K562 (cell line): ENCODE data around the gene NINJ2. TPM values are rescaled to one million over a fixed set of nuclear protein-coding genes. Genes with fewer than 3 reads are reported as not detected.

Source experiments
- ATAC-seq: fragments of 200-7000 bp; cut with Tn5 transposase; 3 replicates; pipeline ENCODE4 v1.9.1; 2020; ENCODE audit warnings: moderate library complexity
- BruUV-seq: library from RNA; stranded (reverse); fragments of 400-500 nt; replicated peaks from 2 replicates; lab custom pipeline; 2021; lab: Mats Ljungman, UMichigan
- CTCF ChIA-PET: fragments of 300-600 bp; formaldehyde crosslinking; extraction: SDS; loops from one replicate; lab custom pipeline; 2021; ENCODE audit warnings: low intra/inter-chr PET ratio; lab: Yijun Ruan, JAX
- POLR2A ChIA-PET: fragments of 300-600, 350-650 bp; sonication (Branson Sonifier 250); formaldehyde crosslinking; extraction: SDS; loops from one replicate; lab custom pipeline; 2021; ENCODE audit warnings: antibody characterized with exemption, inconsistent platforms; lab: Yijun Ruan, JAX
- DNase-seq, 4 experiments: peaks; one replicate each; pipeline versions ENCODE4 v3.0.0 to v3.0.0-alpha.2; 2011 to 2018; ENCODE audit warnings: low spot score in 3 of 4, mixed read lengths in 3 of 4; ENCODE audit errors: extremely low read depth in 1 of 4
- FAIRE-seq: peaks from 2 replicates; lab custom pipeline; 2011; peaks lifted over from hg19 to GRCh38; lab: Jason Lieb, UNC
- H2AFZ ChIP-seq: 2 replicates; pipeline ENCODE4 v1.6.0; 2011; ENCODE audit warnings: low read depth, low read length, control low read depth, inconsistent platforms
- H3K27ac ChIP-seq: fragments of 200-600 bp; 3 replicates; pipeline ENCODE4 v1.8.0; 2011; ENCODE audit warnings: low read depth, mild to moderate bottlenecking, control low read depth, inconsistent platforms, low read length, moderate library complexity, mixed read lengths; ENCODE audit errors: extremely low read depth
- H3K27me3 ChIP-seq, 2 experiments: fragments of 300-600 bp in 1 of 2; 2 replicates in 1 of 2; 3 replicates in 1 of 2; pipeline versions ENCODE4 v1.6.0 to v1.8.0; 2011; ENCODE audit warnings: inconsistent platforms in 2 of 2, low read length in 2 of 2, mild to moderate bottlenecking in 1 of 2, mixed read lengths in 1 of 2, moderate library complexity in 1 of 2; ENCODE audit not compliant: control insufficient read depth in 2 of 2, insufficient read depth in 2 of 2
- H3K36me3 ChIP-seq: fragments of 300-600 bp; 3 replicates; pipeline ENCODE4 v1.8.0; 2011; ENCODE audit warnings: mild to moderate bottlenecking, low read length, inconsistent platforms; ENCODE audit not compliant: control insufficient read depth, insufficient read depth
- H3K4me1 ChIP-seq, 2 experiments: fragments of 200-600 bp in 1 of 2; replicated peaks in 1 of 2; 2 replicates in 1 of 2; 3 replicates in 1 of 2; pipeline versions ENCODE4 v1.5.1 to v1.8.0; 2011; ENCODE audit warnings: inconsistent platforms in 2 of 2, low read length in 2 of 2, mild to moderate bottlenecking in 1 of 2, mixed read lengths in 1 of 2, moderate library complexity in 1 of 2; ENCODE audit not compliant: control insufficient read depth in 2 of 2, insufficient read depth in 2 of 2
- H3K4me2 ChIP-seq: 2 replicates; pipeline ENCODE4 v1.6.1; 2011; ENCODE audit warnings: low read length, control low read depth, inconsistent platforms, mixed read lengths; ENCODE audit not compliant: insufficient read depth
- H3K4me3 ChIP-seq: fragments of 200-600 bp; sonication (generic), shearing (Covaris generic); 2 replicates; pipeline ENCODE4 v1.5.1; 2016; ENCODE audit warnings: control low read depth, inconsistent platforms
- H3K79me2 ChIP-seq: fragments of 200-600 bp; 3 replicates; pipeline ENCODE4 v1.8.0; 2011; ENCODE audit warnings: low read length, inconsistent platforms; ENCODE audit not compliant: control insufficient read depth, insufficient read depth
- H3K9ac ChIP-seq, 2 experiments: 2 replicates each; pipeline versions ENCODE4 v1.6.0 to v1.6.1; 2011; ENCODE audit warnings: low read depth in 2 of 2, low read length in 2 of 2, control low read depth in 1 of 2, inconsistent platforms in 1 of 2, mild to moderate bottlenecking in 1 of 2, mixed read lengths in 1 of 2; ENCODE audit not compliant: insufficient read depth in 1 of 2
- H3K9me1 ChIP-seq: one replicate; pipeline ENCODE4 v1.6.0; 2011; ENCODE audit warnings: inconsistent platforms, mild to moderate bottlenecking, low read length, moderate library complexity; ENCODE audit not compliant: control insufficient read depth, insufficient read depth
- H3K9me3 ChIP-seq: replicated peaks from 2 replicates; pipeline ENCODE4 v1.5.1; 2011; ENCODE audit warnings: low read depth, low read length, inconsistent platforms; ENCODE audit not compliant: control insufficient read depth, insufficient read depth
- H4K20me1 ChIP-seq: replicated peaks from 2 replicates; pipeline ENCODE4 v1.6.1; 2011; ENCODE audit warnings: low read length, inconsistent platforms, mixed read lengths; ENCODE audit not compliant: control insufficient read depth, insufficient read depth
- EGR1 ChIP-seq: fragments of 450-650 bp; conservative IDR thresholded peaks from 2 replicates; pipeline ENCODE4 v1.6.1; 2017; ENCODE audit warnings: mild to moderate bottlenecking
- ZBTB33 ChIP-seq: sonication (generic); formaldehyde crosslinking; IDR thresholded peaks from 2 replicates; pipeline ENCODE4 v1.8.1; 2023; ENCODE audit warnings: mild to moderate bottlenecking, missing genetic modification reagents
- WGBS: fragments of 100-300 bp; shearing (Covaris generic); methylation state at CpG from one replicate; pipeline ENCODE4 v1.1.6; 2016; ENCODE audit warnings: low coverage, mixed read lengths; ENCODE audit not compliant: insufficient coverage; ENCODE audit errors: missing lambda C conversion rate; 5-methylcytosine and 5-hydroxymethylcytosine counted together
- in situ Hi-C: fragments of 300-500 bp; cut with MboI; formaldehyde crosslinking; loops from 4 replicates; pipeline ENCODE4 v1.15.0; 2018; ENCODE audit warnings: inconsistent platforms, mixed read lengths
- intact Hi-C: fragments of 100-400 bp; cut with micrococcal nuclease; formaldehyde crosslinking; loops from 2 replicates; pipeline ENCODE4 v1.14.2; 2022
- polyA plus RNA-seq, 8 experiments: library from polyadenylated mRNA; depleted of rRNA in 4 of 8; stranded (reverse) in 5 of 8; unstranded in 3 of 8; fragments of >200 nt; fragmentation: Nextera tagmentation in 2 of 8; fragmentation: Illumina TruSeq in 1 of 8; extraction: Ambion mirVana in 2 of 8; extraction: Trizol in 1 of 8; gene quantifications; 2 replicates each; pipeline versions ENCODE4 v1.2.1 to v1.2.3, GENCODE V29; 2011 to 2014; ENCODE audit warnings: inconsistent platforms in 1 of 8, missing spikeins in 1 of 8
- total RNA-seq, 7 experiments: library from RNA; depleted of rRNA in 6 of 7; stranded (reverse); fragments of >200 nt in 6 of 7; fragmentation: Illumina TruSeq in 2 of 7; extraction: Trizol in 2 of 7; gene quantifications; 2 replicates each; pipeline versions ENCODE4 v1.2.1 to v1.2.3, GENCODE V29; 2011 to 2021; ENCODE audit warnings: low replicate concordance in 1 of 7
- TF ChIP-seq, protein P1 (sequence below): conservative IDR thresholded peaks from 2 replicates; pipeline ENCODE4 v1.6.1; 2011; ENCODE audit warnings: low read depth, mild to moderate bottlenecking, low read length; ENCODE audit not compliant: control insufficient read depth

Gene NINJ2
- total and polyA plus RNA-seq, 9 of the 15 experiments (the other 6 are each of a cell fraction or from before 2014, with no cell fraction given) = 2.6 to 16.0 (median 4.5) TPM

DNA sequence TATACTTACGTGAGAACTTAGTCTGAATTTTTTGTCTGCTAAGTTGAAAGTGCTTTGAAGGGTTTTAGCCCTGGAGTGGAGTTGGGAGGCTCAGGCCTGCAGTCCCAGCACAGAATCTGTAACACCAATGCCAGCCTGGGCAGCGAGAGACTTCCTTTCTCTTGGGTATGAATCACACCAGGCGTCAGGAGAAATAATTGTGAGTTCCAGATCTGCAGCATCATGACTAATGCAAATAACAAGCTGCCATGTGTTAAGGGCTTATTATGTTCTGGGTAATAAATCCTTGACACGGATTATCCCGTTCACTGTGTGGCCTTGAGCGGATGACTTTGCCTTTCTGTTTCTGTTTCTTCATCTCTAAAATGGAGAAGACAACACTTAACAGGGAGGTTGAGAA, 132.9 kb downstream of the NINJ2 start (continued):
- TF ChIP-seq ZBTB33 = no peak

DNA sequence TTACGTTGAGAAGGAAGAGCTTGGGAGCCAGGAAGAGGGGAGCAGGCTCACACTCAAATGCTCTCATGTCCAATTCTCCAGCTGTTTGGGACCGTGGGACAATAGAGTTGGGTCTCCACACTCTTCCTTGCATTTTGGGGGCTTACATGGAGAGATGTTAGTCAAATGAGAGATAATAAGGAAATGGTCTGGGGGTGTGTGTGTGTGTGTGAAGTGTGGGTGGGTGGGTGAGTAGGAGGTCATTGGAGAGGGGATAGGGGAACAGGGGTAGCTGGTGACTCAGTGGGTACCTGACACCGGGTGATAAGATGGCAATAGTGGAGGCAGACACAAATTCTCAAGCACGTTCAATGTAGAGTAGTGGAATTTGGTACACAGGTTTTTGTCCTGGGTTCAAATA, 135.5 kb downstream of the NINJ2 start:
- no peaks in the 10 kb centered on the region for H3K79me2 ChIP-seq
- H3K4me1 ChIP-seq = no peaks in the 10 kb centered on the region
- H3K27me3 ChIP-seq = peaks cover 17 to 52% of the 10 kb centered on the region in 2 experiments
- WGBS = 0% methylated on average over 4 of the region's 4 CpGs
- no peak overlapping the region for H3K4me3 ChIP-seq
- BruUV-seq = no TSS peak
- no peak overlapping the region for H3K27ac ChIP-seq
- no peaks in the 10 kb centered on the region for H3K9me3 ChIP-seq
- in situ Hi-C loops = no loop called here
- FAIRE-seq = no peak
- no peak overlapping the region for H2AFZ ChIP-seq
- POLR2A ChIA-PET = no interaction called here
- no peak overlapping the region for H3K4me2 ChIP-seq
- no peaks in the 10 kb centered on the region for H3K9me1 ChIP-seq
- no peaks in the 10 kb centered on the region for H3K36me3 ChIP-seq
- no peaks in the 10 kb centered on the region for H4K20me1 ChIP-seq
- TF ChIP-seq EGR1 = 0 out of 2 replicates have a peak, but pooled peaks have one; percentile 4
- TF ChIP-seq, protein P1, sequence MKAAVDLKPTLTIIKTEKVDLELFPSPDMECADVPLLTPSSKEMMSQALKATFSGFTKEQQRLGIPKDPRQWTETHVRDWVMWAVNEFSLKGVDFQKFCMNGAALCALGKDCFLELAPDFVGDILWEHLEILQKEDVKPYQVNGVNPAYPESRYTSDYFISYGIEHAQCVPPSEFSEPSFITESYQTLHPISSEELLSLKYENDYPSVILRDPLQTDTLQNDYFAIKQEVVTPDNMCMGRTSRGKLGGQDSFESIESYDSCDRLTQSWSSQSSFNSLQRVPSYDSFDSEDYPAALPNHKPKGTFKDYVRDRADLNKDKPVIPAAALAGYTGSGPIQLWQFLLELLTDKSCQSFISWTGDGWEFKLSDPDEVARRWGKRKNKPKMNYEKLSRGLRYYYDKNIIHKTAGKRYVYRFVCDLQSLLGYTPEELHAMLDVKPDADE = no peak
- TF ChIP-seq, all 486 proteins: peak for 1
- ATAC-seq = no peak
- intact Hi-C loops = no loop called here
- no peak for DNase-seq
- no peak overlapping the region for H3K9ac ChIP-seq
- CTCF ChIA-PET = no interaction called here
